GM21360 (cell line): Measurements from ENCODE around the gene MAPKAPK3.
"Not testable (repeated sequence)": the region's sequence is repeated elsewhere in the genome, so short reads cannot be mapped to it uniquely, and the experiment has no call there.

Experiments used
- ATAC-seq: cut with Tn5 transposase; IDR thresholded peaks from one replicate; pipeline ENCODE4 v1.9.1; 2021; ENCODE audit warnings: mild to moderate bottlenecking, moderate library complexity; ENCODE audit not compliant: unreplicated experiment

Gene MAPKAPK3

GRCh38 chr3:50676031-50676705 lies 59.2 kb downstream of the MAPKAPK3 start:
- no peak for ATAC-seq

- no peak for ATAC-seq
These were observed 70.3 kb downstream of the MAPKAPK3 start for GRCh38 chr3:50687127-50687751.

- no peak for ATAC-seq
These were observed 71.0 kb downstream of the MAPKAPK3 start for GRCh38 chr3:50687916-50688315.

GRCh38 chr3:50688602-50689001 lies 71.7 kb downstream of the MAPKAPK3 start:
- not testable (repeated sequence) for ATAC-seq

GRCh38 chr3:50689558-50689957 lies 72.6 kb downstream of the MAPKAPK3 start:
- ATAC-seq = no peak

GRCh38 chr3:50695031-50695430 lies 78.1 kb downstream of the MAPKAPK3 start:
- ATAC-seq = no peak

- ATAC-seq = no peak
These were observed 79.3 kb downstream of the MAPKAPK3 start for GRCh38 chr3:50696276-50696675.

GRCh38 chr3:50698269-50698668 lies 81.3 kb downstream of the MAPKAPK3 start:
- no peak for ATAC-seq
